C1 segment of cervical spinal cord (tissue), 14 donors: ENCODE results near the gene AGK.
"Not testable (repeated sequence)": the region's sequence is repeated elsewhere in the genome, so short reads cannot be mapped to it uniquely, and the experiment has no call there.

ENCODE experiments used
- DNase-seq, 14 donors: peaks; one replicate each; lab custom pipeline; 2025; lab: John Stamatoyannopoulos, UW

AGK gene

DNA sequence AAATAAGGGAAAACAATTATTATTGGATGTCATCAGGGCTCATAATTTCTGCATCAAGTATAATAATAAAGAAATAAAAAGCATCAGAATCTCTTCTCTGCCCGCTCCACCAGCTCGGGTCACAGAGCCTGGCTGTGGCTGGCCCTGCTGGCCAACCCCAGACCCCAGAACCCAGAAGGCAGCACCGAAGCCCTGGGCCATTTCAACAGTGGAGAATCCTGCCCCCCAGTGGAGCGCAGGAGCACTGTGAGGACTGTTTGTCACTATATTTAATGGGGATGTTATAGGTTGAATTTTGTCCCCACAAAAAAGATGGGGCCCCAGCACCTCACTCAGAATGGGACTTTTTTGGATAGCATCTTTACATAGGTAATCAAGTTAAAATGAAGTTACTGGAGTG is 123.5 kb downstream of the AGK start:
- peak in 3 of 14 donors; percentile 17 to 47 (median 28) for DNase-seq

- DNase-seq = no peak
These were observed 124.4 kb downstream of the AGK start for GRCh38 chr7:141675436-141676215.

- DNase-seq = no peak
These were observed 125.4 kb downstream of the AGK start for GRCh38 chr7:141676618-141677017.

GRCh38 chr7:141679014-141679413 is 127.8 kb downstream of the AGK start:
- no peak for DNase-seq

GRCh38 chr7:141685285-141686023 is 134.2 kb downstream of the AGK start:
- DNase-seq = peak in 5 of 14 donors; percentile 16 to 96 (median 56)

- no peak for DNase-seq
These were observed 134.9 kb downstream of the AGK start for GRCh38 chr7:141686074-141686473.

- no peak for DNase-seq
These were observed 135.5 kb downstream of the AGK start for GRCh38 chr7:141686670-141687069.

- no peak for DNase-seq
These were observed 136.8 kb downstream of the AGK start for GRCh38 chr7:141688043-141688442.

- not testable (repeated sequence) for DNase-seq
These were observed 138.0 kb downstream of the AGK start for GRCh38 chr7:141689072-141689825.

- no peak for DNase-seq
These were observed 140.3 kb downstream of the AGK start for GRCh38 chr7:141691540-141691939.

- no peak for DNase-seq
These were observed 140.8 kb downstream of the AGK start for GRCh38 chr7:141691961-141692360.

- no peak for DNase-seq
These were observed 141.9 kb downstream of the AGK start for GRCh38 chr7:141693082-141693481.

- peak in 1 of 14 donors; percentile 26 for DNase-seq
These were observed 144.6 kb downstream of the AGK start for GRCh38 chr7:141695803-141696289.

- no peak for DNase-seq
These were observed 145.1 kb downstream of the AGK start for GRCh38 chr7:141696348-141696747.

DNA sequence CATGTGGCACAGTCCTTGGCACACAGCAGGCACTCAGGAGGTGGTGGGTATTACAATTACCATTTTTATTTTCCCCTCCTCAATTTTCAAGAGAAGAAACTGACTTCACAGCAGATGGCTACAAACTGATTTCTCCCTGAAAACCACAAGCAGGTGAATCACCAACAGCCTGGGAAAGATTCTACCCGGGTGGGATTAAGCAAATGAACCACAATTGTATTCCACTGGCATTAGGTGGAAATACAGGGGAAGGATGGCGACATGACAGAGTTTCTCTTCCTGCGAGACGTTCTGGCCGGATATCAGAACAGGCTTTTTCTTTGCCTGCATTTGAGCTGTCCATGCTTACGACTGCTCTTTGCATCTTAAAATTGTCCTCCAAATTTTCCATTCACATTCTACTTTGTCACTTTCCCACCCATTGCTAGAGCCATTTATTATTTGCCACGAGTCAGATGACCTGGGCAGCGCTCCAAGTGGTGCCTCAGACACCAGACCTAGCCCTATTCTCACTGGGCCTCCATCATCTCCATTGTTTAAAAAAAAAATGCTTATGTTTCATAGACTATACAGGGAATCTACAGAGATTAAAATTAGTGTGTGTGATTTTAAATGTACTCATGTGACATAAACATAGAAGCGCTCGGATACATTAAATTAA is 146.1 kb downstream of the AGK start:
- DNase-seq = peak in 8 of 14 donors; percentile 14 to 48 (median 38)

DNA sequence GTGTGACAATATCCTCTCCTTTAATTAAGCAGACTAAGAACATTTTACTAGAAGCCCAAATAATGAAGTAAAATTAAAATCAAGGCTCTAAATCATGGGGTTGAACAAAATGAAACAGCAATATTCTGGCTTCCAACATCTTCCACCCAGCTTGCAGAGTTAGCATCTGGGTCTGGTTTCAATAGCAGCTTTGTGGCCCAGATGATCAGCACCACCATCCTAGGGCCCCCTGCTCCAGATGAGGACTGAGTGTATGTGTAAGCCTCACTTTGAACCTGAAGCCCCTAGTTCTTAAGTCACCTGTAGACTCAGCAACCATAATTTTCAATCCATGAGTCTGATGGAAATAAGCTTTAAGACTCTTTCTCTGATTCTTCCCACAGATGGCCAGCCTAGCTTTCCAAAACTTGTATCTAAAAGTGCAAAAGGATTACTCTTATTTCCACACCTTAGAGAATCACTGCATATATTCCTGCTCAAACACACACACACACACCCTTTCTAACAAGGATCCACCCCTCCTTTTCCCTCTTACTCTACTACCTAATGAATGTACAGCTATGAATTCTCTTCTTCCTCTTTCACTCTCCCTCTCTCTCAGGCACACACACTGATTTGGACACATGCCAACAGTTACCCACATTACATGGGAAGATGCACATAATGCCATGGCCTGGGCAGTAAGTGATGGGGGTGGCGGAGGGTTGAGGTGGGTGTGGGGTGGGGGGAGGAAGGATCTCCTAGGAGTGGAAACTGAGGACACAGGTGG is 147.2 kb downstream of the AGK start:
- DNase-seq = peak in 2 of 14 donors; percentile 23 to 34

- no peak for DNase-seq
These were observed 148.7 kb downstream of the AGK start for GRCh38 chr7:141699860-141700259.

- peak in 2 of 14 donors; percentile 44 to 46 for DNase-seq
These were observed 149.2 kb downstream of the AGK start for GRCh38 chr7:141700296-141700847.

- DNase-seq = peak in 4 of 14 donors; percentile 44 to 63 (median 54)
These were observed 149.7 kb downstream of the AGK start for GRCh38 chr7:141700848-141701371.

DNA sequence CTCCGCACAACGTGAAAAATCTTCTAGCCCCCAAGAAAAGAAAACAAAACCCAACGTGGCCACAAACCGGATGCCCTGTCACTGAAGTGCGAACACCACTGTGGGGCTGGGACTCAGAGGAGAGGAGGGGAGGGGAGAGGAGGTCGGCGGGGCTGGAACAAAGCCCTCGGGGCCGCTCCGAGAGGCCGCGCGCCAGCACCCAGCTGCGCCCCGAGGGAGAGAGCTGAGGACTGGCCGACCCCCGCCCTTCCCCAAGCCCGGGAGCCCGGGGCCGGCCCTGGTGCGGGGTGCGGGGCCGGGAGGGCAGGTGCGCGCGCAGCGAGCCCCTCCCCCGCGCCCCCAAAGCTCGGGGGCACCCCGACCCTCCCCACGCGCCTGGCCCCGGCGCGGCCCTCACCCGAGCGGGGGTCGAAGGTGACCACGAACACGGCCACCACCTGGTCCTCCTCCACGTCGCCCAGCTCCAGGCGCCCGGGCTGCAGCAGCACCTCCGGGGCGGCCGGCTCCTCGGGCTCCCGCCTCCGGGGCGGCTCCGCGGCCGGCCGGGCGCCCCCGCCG is 150.4 kb downstream of the AGK start:
- peak in 8 of 14 donors; percentile 19 to 78 (median 46) for DNase-seq
